Neural cell (in vitro differentiated cells): ENCODE data around the gene TAMM41. TPM values are rescaled to one million over a fixed set of nuclear protein-coding genes. Genes with fewer than 3 reads are reported as not detected.

ENCODE experiments used
- H2AFZ ChIP-seq: fragments of 200-600, 300-800 bp; sonication (generic), shearing (Covaris generic); 2 replicates; pipeline ENCODE4 v1.6.0; 2014; ENCODE audit warnings: low read depth, mild to moderate bottlenecking, antibody characterized with exemption, low read length, moderate library complexity
- H3F3A ChIP-seq: fragments of 200-600 bp; shearing (Covaris generic); 2 replicates; pipeline ENCODE4 v1.6.1; 2016; ENCODE audit warnings: mild to moderate bottlenecking, moderate library complexity, mixed read lengths, antibody characterized with exemption, low read length; ENCODE audit not compliant: insufficient read depth, poor library complexity, severe bottlenecking
- H3K27ac ChIP-seq: fragments of 200-600, 300-800 bp; sonication (generic), shearing (Covaris generic); 2 replicates; pipeline ENCODE4 v1.5.1; 2014; ENCODE audit warnings: mild to moderate bottlenecking, low read length, moderate library complexity
- H3K27me3 ChIP-seq: fragments of 300-800, 200-600 bp; sonication (generic), shearing (Covaris generic); 2 replicates; pipeline ENCODE4 v1.6.0; 2014; ENCODE audit warnings: mild to moderate bottlenecking, low read depth, low read length, moderate library complexity; ENCODE audit not compliant: insufficient read depth
- H3K36me3 ChIP-seq: fragments of 300-800, 200-600 bp; sonication (generic), shearing (Covaris generic); 2 replicates; pipeline ENCODE4 v1.5.1; 2014; ENCODE audit warnings: mild to moderate bottlenecking, antibody characterized with exemption, low read length, moderate library complexity; ENCODE audit not compliant: insufficient read depth
- H3K4me2 ChIP-seq: fragments of 300-800, 200-600 bp; sonication (generic), shearing (Covaris generic); 2 replicates; pipeline ENCODE4 v1.6.0; 2014; ENCODE audit warnings: mild to moderate bottlenecking, low read length
- H3K4me3 ChIP-seq: fragments of 300-800, 200-600 bp; sonication (generic), shearing (Covaris generic); 2 replicates; pipeline ENCODE4 v1.5.1; 2014; ENCODE audit warnings: mild to moderate bottlenecking, low read length, moderate library complexity
- H3K79me2 ChIP-seq: fragments of 200-600 bp; shearing (Covaris generic); replicated peaks from 2 replicates; pipeline ENCODE4 v1.6.0; 2014; ENCODE audit warnings: mild to moderate bottlenecking, low read length, moderate library complexity; ENCODE audit not compliant: insufficient read depth
- H3K9ac ChIP-seq: fragments of 300-800, 200-600 bp; sonication (generic), shearing (Covaris generic); 2 replicates; pipeline ENCODE4 v1.6.1; 2016; ENCODE audit warnings: mild to moderate bottlenecking, low read length, mixed read lengths
- H3K9me2 ChIP-seq: fragments of 200-600 bp; shearing (Covaris generic); 2 replicates; pipeline ENCODE4 v1.6.1; 2016; ENCODE audit warnings: mild to moderate bottlenecking, low read length, mixed read lengths; ENCODE audit not compliant: insufficient read depth
- H3K9me3 ChIP-seq: fragments of 200-600, 300-800 bp; sonication (generic), shearing (Covaris generic); 2 replicates; pipeline ENCODE4 v1.6.1; 2016; ENCODE audit warnings: mild to moderate bottlenecking, mixed run types, low read length, moderate library complexity, mixed read lengths
- H4K20me1 ChIP-seq: fragments of 200-600 bp; shearing (Covaris generic); 2 replicates; pipeline ENCODE4 v1.6.1; 2016; ENCODE audit warnings: mild to moderate bottlenecking, mixed run types; ENCODE audit not compliant: insufficient read depth
- EP300 ChIP-seq: fragments of 450-650 bp; conservative IDR thresholded peaks from 2 replicates; pipeline ENCODE4 v1.6.1; 2014; ENCODE audit warnings: antibody characterized with exemption, mild to moderate bottlenecking, moderate library complexity; ENCODE audit not compliant: poor library complexity, severe bottlenecking
- EZH2 ChIP-seq: fragments of 200-600, 300-800 bp; shearing (Covaris generic), sonication (generic); IDR thresholded peaks from 2 replicates; pipeline ENCODE4 v1.6.1; 2014; ENCODE audit warnings: antibody characterized with exemption, low read length, borderline replicate concordance, mild to moderate bottlenecking; ENCODE audit not compliant: insufficient read depth, poor library complexity, severe bottlenecking
- MXI1 ChIP-seq: fragments of 450-650 bp; conservative IDR thresholded peaks from 2 replicates; pipeline ENCODE4 v1.6.1; 2014; ENCODE audit warnings: antibody characterized with exemption, mild to moderate bottlenecking; ENCODE audit not compliant: poor library complexity, severe bottlenecking
- POLR2AphosphoS5 ChIP-seq: IDR thresholded peaks from 2 replicates; pipeline ENCODE4 v1.6.1; 2012
- RAD21 ChIP-seq: fragments of 450-650 bp; conservative IDR thresholded peaks from 2 replicates; pipeline ENCODE4 v1.6.1; 2014; ENCODE audit warnings: antibody characterized with exemption, mild to moderate bottlenecking, moderate library complexity
- SMC3 ChIP-seq: fragments of 450-650 bp; conservative IDR thresholded peaks from 2 replicates; pipeline ENCODE4 v1.6.1; 2014; ENCODE audit warnings: antibody characterized with exemption, mild to moderate bottlenecking, moderate library complexity; ENCODE audit not compliant: poor library complexity
- TAF1 ChIP-seq: IDR thresholded peaks from 2 replicates; pipeline ENCODE4 v1.6.1; 2012; ENCODE audit warnings: low read depth
- polyA plus RNA-seq: library from polyadenylated mRNA; depleted of rRNA; stranded (reverse); fragments of >200 nt; gene quantifications from 2 replicates; pipeline ENCODE4 v1.2.3, GENCODE V29; 2014
- TF ChIP-seq, protein P1 (sequence below): IDR thresholded peaks from 2 replicates; pipeline ENCODE4 v1.6.1; 2012; ENCODE audit warnings: borderline replicate concordance
- TF ChIP-seq, protein P2 (sequence below): fragments of 450-650 bp; IDR thresholded peaks from 2 replicates; pipeline ENCODE4 v1.5.1; 2014; ENCODE audit warnings: antibody characterized with exemption, mild to moderate bottlenecking, moderate library complexity; ENCODE audit not compliant: poor library complexity, severe bottlenecking

TAMM41 gene
- polyA plus RNA-seq, 1 donor from 2014 or later = 3.1 TPM

DNA sequence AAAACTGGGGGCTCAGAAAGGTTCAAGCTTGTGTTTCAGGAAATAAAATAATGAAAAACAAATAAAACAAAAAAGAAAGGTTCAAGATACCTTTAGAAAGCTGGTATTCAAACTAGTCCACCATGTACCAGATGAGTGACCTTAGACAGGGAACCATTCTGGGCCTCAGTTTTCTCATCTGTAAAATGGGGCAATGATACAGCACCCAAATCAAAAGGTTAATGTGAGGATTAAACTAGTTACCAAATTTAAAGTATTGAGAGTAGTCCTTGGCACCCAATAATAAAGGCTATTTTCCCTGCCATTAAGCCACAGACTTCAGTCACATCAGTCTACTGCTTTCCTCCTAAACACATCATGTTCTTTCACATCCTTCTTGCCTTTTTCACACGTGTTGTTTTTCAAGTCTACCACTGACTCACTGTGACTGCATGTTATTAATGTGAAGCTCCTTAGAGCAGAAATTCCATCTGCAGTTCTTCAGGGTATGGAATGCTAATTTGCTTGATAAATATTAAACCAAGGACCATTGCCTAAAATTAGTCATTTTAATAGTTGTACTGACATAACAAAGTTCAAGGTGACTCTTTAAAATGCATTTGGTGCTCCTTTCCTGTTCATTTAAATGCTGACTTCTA, 19.9 kb downstream of the TAMM41 start:
- Histone ChIP-seq H2AFZ (no peak overlapping the region), H4K20me1 (no peaks in the 10 kb centered on the region), H3F3A (no peaks in the 10 kb centered on the region), H3K4me2 (no peak overlapping the region), H3K36me3 (peaks cover 7% of the 10 kb centered on the region), H3K27me3 (no peaks in the 10 kb centered on the region), H3K9me2 (no peaks in the 10 kb centered on the region), H3K9ac (no peak overlapping the region), H3K4me3 (no peak overlapping the region), H3K79me2 (no peaks in the 10 kb centered on the region), H3K9me3 (no peaks in the 10 kb centered on the region), H3K27ac (no peak overlapping the region)
- no peak for TF ChIP-seq POLR2AphosphoS5
- TF ChIP-seq EP300 = no peak
- TF ChIP-seq, protein P1, sequence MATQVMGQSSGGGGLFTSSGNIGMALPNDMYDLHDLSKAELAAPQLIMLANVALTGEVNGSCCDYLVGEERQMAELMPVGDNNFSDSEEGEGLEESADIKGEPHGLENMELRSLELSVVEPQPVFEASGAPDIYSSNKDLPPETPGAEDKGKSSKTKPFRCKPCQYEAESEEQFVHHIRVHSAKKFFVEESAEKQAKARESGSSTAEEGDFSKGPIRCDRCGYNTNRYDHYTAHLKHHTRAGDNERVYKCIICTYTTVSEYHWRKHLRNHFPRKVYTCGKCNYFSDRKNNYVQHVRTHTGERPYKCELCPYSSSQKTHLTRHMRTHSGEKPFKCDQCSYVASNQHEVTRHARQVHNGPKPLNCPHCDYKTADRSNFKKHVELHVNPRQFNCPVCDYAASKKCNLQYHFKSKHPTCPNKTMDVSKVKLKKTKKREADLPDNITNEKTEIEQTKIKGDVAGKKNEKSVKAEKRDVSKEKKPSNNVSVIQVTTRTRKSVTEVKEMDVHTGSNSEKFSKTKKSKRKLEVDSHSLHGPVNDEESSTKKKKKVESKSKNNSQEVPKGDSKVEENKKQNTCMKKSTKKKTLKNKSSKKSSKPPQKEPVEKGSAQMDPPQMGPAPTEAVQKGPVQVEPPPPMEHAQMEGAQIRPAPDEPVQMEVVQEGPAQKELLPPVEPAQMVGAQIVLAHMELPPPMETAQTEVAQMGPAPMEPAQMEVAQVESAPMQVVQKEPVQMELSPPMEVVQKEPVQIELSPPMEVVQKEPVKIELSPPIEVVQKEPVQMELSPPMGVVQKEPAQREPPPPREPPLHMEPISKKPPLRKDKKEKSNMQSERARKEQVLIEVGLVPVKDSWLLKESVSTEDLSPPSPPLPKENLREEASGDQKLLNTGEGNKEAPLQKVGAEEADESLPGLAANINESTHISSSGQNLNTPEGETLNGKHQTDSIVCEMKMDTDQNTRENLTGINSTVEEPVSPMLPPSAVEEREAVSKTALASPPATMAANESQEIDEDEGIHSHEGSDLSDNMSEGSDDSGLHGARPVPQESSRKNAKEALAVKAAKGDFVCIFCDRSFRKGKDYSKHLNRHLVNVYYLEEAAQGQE = no peak
- no peak for TF ChIP-seq MXI1
- TF ChIP-seq, protein P2, sequence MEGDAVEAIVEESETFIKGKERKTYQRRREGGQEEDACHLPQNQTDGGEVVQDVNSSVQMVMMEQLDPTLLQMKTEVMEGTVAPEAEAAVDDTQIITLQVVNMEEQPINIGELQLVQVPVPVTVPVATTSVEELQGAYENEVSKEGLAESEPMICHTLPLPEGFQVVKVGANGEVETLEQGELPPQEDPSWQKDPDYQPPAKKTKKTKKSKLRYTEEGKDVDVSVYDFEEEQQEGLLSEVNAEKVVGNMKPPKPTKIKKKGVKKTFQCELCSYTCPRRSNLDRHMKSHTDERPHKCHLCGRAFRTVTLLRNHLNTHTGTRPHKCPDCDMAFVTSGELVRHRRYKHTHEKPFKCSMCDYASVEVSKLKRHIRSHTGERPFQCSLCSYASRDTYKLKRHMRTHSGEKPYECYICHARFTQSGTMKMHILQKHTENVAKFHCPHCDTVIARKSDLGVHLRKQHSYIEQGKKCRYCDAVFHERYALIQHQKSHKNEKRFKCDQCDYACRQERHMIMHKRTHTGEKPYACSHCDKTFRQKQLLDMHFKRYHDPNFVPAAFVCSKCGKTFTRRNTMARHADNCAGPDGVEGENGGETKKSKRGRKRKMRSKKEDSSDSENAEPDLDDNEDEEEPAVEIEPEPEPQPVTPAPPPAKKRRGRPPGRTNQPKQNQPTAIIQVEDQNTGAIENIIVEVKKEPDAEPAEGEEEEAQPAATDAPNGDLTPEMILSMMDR = no peak
- TF ChIP-seq TAF1 = no peak
- no peak for TF ChIP-seq SMC3
- TF ChIP-seq EZH2 = no peak

DNA sequence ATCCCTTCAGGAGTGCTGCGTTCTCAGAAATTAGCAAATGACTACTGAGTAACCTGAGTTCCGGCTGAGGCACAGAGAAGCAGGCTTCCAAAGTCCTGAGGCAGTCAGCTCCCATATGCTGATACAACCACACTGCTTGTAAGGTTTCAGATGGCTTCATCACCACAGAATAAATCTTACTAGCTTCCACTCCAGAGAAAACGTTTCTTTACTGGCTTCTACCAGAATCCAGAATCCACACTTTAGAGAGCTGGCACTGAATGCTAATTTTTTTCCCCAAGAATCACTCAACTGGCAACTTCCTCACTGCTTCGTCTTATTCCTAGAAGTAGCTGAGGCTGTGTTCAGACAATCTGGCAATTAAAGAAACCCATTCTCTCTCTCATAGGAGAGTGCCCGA, 21.4 kb downstream of the TAMM41 start:
- H3K9me3 ChIP-seq = no peaks in the 10 kb centered on the region
- H3K9ac ChIP-seq = no peak overlapping the region
- no peak overlapping the region for H3K4me2 ChIP-seq
- no peak for TF ChIP-seq EP300
- TF ChIP-seq EZH2 = no peak
- TF ChIP-seq, protein P1 = no peak
- TF ChIP-seq, protein P2 = no peak
- TF ChIP-seq SMC3 = no peak
- TF ChIP-seq RAD21 = no peak
- no peak for TF ChIP-seq POLR2AphosphoS5
- TF ChIP-seq MXI1 = no peak
- no peak for TF ChIP-seq TAF1
- no peak overlapping the region for H3K27ac ChIP-seq
- H3K27me3 ChIP-seq = no peaks in the 10 kb centered on the region
- no peaks in the 10 kb centered on the region for H3F3A ChIP-seq
- H2AFZ ChIP-seq = no peak overlapping the region
- peaks cover 7% of the 10 kb centered on the region for H3K36me3 ChIP-seq
- H3K79me2 ChIP-seq = no peaks in the 10 kb centered on the region
- H3K9me2 ChIP-seq = no peaks in the 10 kb centered on the region
- H3K4me3 ChIP-seq = no peak overlapping the region
- no peaks in the 10 kb centered on the region for H4K20me1 ChIP-seq
